ENCODE measurements around the gene HABP2. TPM values are rescaled to one million over a fixed set of nuclear protein-coding genes. Genes with fewer than 3 reads are reported as not detected.

HABP2 gene
- total RNA-seq, 6 experiments from 2014 or later: not detected

- Mint-ChIP-seq H3K27ac (no peak overlapping the region), H3K27me3 (ENCODE audit: insufficient read depth) (peaks cover 17% of the 10 kb centered on the region), H3K36me3 (ENCODE audit: low read depth) (no peaks in the 10 kb centered on the region), H3K4me3 (no peak overlapping the region), H3K9me3 (no peaks in the 10 kb centered on the region), H3K4me1 (ENCODE audit: low read depth) (0 out of 2 replicates have a peak, but pooled peaks cover 5% of the 10 kb centered on the region)
- no peak for DNase-seq
- no peak for TF ChIP-seq CTCF (IDR thresholded peaks at IDR 0.05)
Observed at GRCh38 chr10:113562069-113562468, 9.2 kb downstream of the HABP2 start.

GRCh38 chr10:113562704-113563103, 9.9 kb downstream of the HABP2 start:
- H3K4me3 Mint-ChIP-seq: no peak overlapping the region
- H3K4me1 Mint-ChIP-seq (ENCODE audit: low read depth): 0 out of 2 replicates have a peak, but pooled peaks cover 5% of the 10 kb centered on the region
- H3K27ac Mint-ChIP-seq: no peak overlapping the region
- H3K36me3 Mint-ChIP-seq (ENCODE audit: low read depth): no peaks in the 10 kb centered on the region
- DNase-seq: no peak
- H3K9me3 Mint-ChIP-seq: no peaks in the 10 kb centered on the region
- H3K27me3 Mint-ChIP-seq (ENCODE audit: insufficient read depth): peaks cover 23% of the 10 kb centered on the region
- TF ChIP-seq CTCF (IDR thresholded peaks at IDR 0.05): no peak

GRCh38 chr10:113563306-113564088, 10.6 kb downstream of the HABP2 start:
- Mint-ChIP-seq H3K36me3 (ENCODE audit: low read depth) (no peaks in the 10 kb centered on the region), H3K9me3 (no peaks in the 10 kb centered on the region), H3K4me1 (ENCODE audit: low read depth) (0 out of 2 replicates have a peak, but pooled peaks cover 5% of the 10 kb centered on the region), H3K4me3 (peak overlapping the region; percentile 86), H3K27me3 (ENCODE audit: insufficient read depth) (peaks cover 16% of the 10 kb centered on the region; the same call in 1 of the 2 replicates), H3K27ac (no peak overlapping the region)
- DNase-seq: peak; percentile 38
- TF ChIP-seq CTCF (IDR thresholded peaks at IDR 0.05): peak; percentile 99

- H3K9me3 Mint-ChIP-seq: no peaks in the 10 kb centered on the region
- no peak for DNase-seq
- H3K4me1 Mint-ChIP-seq (ENCODE audit: low read depth): 0 out of 2 replicates have a peak, but pooled peaks cover 5% of the 10 kb centered on the region
- H3K27ac Mint-ChIP-seq: no peak overlapping the region
- H3K27me3 Mint-ChIP-seq (ENCODE audit: insufficient read depth): peaks cover 25% of the 10 kb centered on the region
- H3K36me3 Mint-ChIP-seq (ENCODE audit: low read depth): no peaks in the 10 kb centered on the region
- TF ChIP-seq CTCF (IDR thresholded peaks at IDR 0.05): no peak
- H3K4me3 Mint-ChIP-seq: no peak overlapping the region
Observed at GRCh38 chr10:113565364-113565763, 12.5 kb downstream of the HABP2 start.

- H3K27me3 Mint-ChIP-seq (ENCODE audit: insufficient read depth): peaks cover 23% of the 10 kb centered on the region
- H3K4me1 Mint-ChIP-seq (ENCODE audit: low read depth): 0 out of 2 replicates have a peak, but pooled peaks cover 5% of the 10 kb centered on the region
Observed at GRCh38 chr10:113566888-113567287, 14.0 kb downstream of the HABP2 start.

More at GRCh38 chr10:113566888-113567287, 14.0 kb downstream of the HABP2 start:
- no peak for DNase-seq
- H3K27ac Mint-ChIP-seq: no peak overlapping the region
- TF ChIP-seq CTCF (IDR thresholded peaks at IDR 0.05): no peak
- H3K9me3 Mint-ChIP-seq: no peaks in the 10 kb centered on the region
- H3K4me3 Mint-ChIP-seq: no peak overlapping the region
- no peaks in the 10 kb centered on the region for H3K36me3 Mint-ChIP-seq (ENCODE audit: low read depth)
